Measurements from ENCODE around the gene MEN1. TPM values are rescaled to one million over a fixed set of nuclear protein-coding genes. Genes with fewer than 3 reads are reported as not detected.

Gene MEN1
- total and polyA plus RNA-seq, 8 donors = 26.9 to 46.5 (median 37.0) TPM

GRCh38 chr11:64763526-64764039, 46.8 kb downstream of the MEN1 start:
- Histone ChIP-seq H3K36me3 (peaks cover 15 to 67% of the 10 kb centered on the region in 2 donors), H3K27ac (peak overlapping the region; percentile 26 to 48), H3K27me3 (no peaks in the 10 kb centered on the region), H3K4me3 (no peak overlapping the region), H3K9me3 (no peaks in the 10 kb centered on the region), H3K4me1 (peaks cover 0 to 68% of the 10 kb centered on the region in 2 donors)
- DNase-seq (peak in 2 of 4 donors; percentile 27 to 50), ATAC-seq (no peak)
- no peak for TF ChIP-seq CTCF (IDR thresholded peaks at IDR 0.05)
- intact Hi-C loops (cut with DNase I) = no loop called here

DNA sequence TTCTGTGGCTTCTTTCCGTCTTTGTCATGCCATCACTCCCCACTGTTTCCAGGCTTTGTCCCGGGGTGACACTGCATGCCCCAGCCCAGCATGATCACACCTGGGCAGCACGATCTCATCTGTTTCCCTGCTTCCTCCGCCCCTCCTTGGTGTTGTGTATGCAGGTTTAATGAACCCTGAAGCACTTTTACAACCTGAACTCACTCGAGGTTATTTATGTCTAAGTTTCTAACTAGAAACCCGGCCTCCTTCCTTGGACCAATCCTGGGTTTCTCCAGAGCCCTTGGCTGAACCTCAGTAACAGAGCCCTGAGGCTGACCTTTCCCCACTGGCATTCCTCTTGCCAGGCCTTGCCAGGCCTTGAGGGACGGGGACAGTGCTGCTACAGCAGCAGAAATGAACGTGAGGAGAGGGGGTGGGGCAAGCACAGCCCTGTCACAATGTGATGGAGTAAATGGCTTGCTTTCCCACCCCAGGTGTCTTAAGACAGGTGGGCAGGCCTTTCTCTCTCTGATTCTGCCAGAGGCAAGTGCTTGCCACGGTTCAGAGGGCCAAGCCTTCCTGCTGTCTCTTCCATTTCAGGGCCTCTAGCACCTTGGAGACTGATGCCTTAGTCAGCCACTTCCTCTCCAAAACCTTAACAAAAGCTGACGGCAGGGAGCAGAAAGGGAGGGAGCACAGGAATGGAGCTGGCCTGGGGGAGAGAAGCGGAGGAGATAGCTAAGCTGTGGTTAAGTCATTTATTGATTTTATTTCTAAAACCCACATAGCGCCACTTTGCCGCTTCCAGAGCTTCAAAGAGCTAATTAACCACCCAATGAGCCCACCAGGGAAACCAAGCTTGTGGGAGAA, 47.5 kb downstream of the MEN1 start:
- no peak for TF ChIP-seq CTCF (IDR thresholded peaks at IDR 0.05)
- H3K4me3 ChIP-seq = no peak overlapping the region
- no peaks in the 10 kb centered on the region for H3K27me3 ChIP-seq
- peak overlapping the region; percentile 26 to 48 for H3K27ac ChIP-seq
- peaks cover 14 to 60% of the 10 kb centered on the region in 2 donors for H3K36me3 ChIP-seq
- no peak for ATAC-seq
- no peaks in the 10 kb centered on the region for H3K9me3 ChIP-seq
- peak in 2 of 4 donors; percentile 17 to 23 for DNase-seq
- intact Hi-C loops (cut with DNase I) = no loop called here
- H3K4me1 ChIP-seq = peaks cover 0 to 62% of the 10 kb centered on the region in 2 donors

DNA sequence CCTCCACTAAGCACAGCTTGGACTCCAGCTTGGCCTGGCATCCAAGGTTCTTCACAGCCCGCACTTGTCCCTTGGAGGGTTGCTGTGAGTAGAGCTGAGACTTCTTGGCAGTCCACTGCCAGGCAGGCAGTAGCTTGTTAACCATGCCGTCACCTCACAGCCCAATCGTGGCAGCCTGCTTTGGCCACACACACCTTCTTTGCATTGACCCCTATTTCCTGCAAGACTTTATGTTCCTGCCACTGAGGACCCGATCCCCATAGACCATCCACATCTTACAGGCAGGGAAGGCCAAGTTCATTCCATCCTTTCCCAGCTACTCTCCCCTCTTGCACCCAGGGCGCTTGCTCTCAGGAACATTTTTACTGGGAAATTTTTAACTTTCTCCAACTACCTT, 48.1 kb downstream of the MEN1 start:
- intact Hi-C loops (cut with DNase I) = no loop called here
- no peak overlapping the region for H3K4me3 ChIP-seq
- H3K4me1 ChIP-seq = peaks cover 0 to 56% of the 10 kb centered on the region in 2 donors
- DNase-seq = peak in 2 of 4 donors; percentile 20 to 39
- H3K27me3 ChIP-seq = no peaks in the 10 kb centered on the region
- TF ChIP-seq CTCF (IDR thresholded peaks at IDR 0.05) = no peak
- H3K27ac ChIP-seq = no peak overlapping the region
- ATAC-seq = no peak
- H3K9me3 ChIP-seq = no peaks in the 10 kb centered on the region
- peaks cover 14 to 54% of the 10 kb centered on the region in 2 donors for H3K36me3 ChIP-seq

- intact Hi-C loops (cut with DNase I) = no loop called here
- no peak for ATAC-seq
- Histone ChIP-seq H3K36me3 (peaks cover 14 to 40% of the 10 kb centered on the region in 2 donors), H3K4me1 (peaks cover 0 to 51% of the 10 kb centered on the region in 2 donors), H3K9me3 (no peaks in the 10 kb centered on the region), H3K27ac (peak overlapping the region in 1 of 2 donors; percentile 41), H3K4me3 (no peak overlapping the region), H3K27me3 (no peaks in the 10 kb centered on the region)
- DNase-seq = peak in 2 of 4 donors; percentile 3 to 49
- no peak for TF ChIP-seq CTCF (IDR thresholded peaks at IDR 0.05)
These were observed 49.5 kb downstream of the MEN1 start for GRCh38 chr11:64760759-64761420.
